DND-41 (cell line): ENCODE data around the gene TMEM119.

ENCODE experiments used
- EZH2 ChIP-seq: IDR thresholded peaks from 3 replicates; pipeline ENCODE4 v1.6.1; 2012; ENCODE audit warnings: borderline replicate concordance, low read depth, mild to moderate bottlenecking, moderate library complexity, low read length, inconsistent platforms; ENCODE audit not compliant: severe bottlenecking
- TF ChIP-seq, protein P1 (sequence below): IDR thresholded peaks from 2 replicates; pipeline ENCODE4 v1.5.1; 2012; ENCODE audit warnings: borderline replicate concordance, low read length, moderate library complexity, mild to moderate bottlenecking; ENCODE audit not compliant: poor library complexity, severe bottlenecking; ENCODE audit errors: extremely low read depth

DNA sequence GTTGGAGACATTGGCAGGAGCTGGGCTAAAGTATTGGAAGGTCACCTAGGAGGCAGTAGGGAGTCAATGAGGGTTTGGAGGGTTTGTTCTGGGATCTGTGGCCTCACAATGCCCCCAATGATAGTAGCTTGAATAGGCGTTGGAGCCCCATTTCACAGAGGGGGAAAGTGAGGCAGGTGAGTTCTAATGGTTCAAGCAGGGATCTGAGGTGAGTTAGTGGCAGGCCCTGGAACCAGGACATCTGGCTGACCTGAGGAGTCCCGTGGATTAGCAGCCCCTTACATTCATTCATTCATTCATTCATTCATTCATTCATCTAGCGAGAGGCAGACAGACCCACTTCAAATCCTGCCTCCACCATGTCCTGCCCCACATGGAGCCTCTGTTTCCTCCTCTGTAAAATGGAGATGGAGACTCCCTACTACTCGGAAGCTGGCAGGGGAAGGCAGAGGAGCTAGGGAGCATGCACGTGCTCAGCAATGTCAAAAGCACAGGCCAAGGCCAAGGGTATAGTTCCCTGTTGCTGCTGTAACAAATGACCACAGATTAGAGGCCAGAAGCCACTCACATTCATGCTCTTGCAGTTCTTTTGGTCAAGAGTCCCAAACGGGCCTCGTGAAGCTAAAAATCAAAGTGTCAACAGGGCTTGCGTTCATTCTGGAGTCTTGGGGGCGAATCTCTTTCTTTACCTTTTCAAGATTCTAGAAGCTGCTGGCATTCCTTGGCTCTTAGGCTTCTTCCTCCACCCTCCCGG is 2.2 kb upstream of the TMEM119 start:
- TF ChIP-seq, protein P1, sequence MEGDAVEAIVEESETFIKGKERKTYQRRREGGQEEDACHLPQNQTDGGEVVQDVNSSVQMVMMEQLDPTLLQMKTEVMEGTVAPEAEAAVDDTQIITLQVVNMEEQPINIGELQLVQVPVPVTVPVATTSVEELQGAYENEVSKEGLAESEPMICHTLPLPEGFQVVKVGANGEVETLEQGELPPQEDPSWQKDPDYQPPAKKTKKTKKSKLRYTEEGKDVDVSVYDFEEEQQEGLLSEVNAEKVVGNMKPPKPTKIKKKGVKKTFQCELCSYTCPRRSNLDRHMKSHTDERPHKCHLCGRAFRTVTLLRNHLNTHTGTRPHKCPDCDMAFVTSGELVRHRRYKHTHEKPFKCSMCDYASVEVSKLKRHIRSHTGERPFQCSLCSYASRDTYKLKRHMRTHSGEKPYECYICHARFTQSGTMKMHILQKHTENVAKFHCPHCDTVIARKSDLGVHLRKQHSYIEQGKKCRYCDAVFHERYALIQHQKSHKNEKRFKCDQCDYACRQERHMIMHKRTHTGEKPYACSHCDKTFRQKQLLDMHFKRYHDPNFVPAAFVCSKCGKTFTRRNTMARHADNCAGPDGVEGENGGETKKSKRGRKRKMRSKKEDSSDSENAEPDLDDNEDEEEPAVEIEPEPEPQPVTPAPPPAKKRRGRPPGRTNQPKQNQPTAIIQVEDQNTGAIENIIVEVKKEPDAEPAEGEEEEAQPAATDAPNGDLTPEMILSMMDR: no peak
- no peak for TF ChIP-seq EZH2
